Ecto neural progenitor cell (in vitro differentiated cells): ENCODE results near the gene TNS3.

Experiments used
- DNase-seq: peaks from one replicate; pipeline ENCODE4 v3.0.0-alpha.2; 2018; ENCODE audit warnings: low spot score

TNS3 gene

GRCh38 chr7:47303014-47303694, 278.8 kb downstream of the TNS3 start:
- no peak for DNase-seq

GRCh38 chr7:47302560-47302959, 279.4 kb downstream of the TNS3 start:
- DNase-seq, result no peak

- DNase-seq, result no peak
These were observed 280.1 kb downstream of the TNS3 start for GRCh38 chr7:47301657-47302295.

GRCh38 chr7:47301105-47301477, 280.8 kb downstream of the TNS3 start:
- DNase-seq, result no peak

DNA sequence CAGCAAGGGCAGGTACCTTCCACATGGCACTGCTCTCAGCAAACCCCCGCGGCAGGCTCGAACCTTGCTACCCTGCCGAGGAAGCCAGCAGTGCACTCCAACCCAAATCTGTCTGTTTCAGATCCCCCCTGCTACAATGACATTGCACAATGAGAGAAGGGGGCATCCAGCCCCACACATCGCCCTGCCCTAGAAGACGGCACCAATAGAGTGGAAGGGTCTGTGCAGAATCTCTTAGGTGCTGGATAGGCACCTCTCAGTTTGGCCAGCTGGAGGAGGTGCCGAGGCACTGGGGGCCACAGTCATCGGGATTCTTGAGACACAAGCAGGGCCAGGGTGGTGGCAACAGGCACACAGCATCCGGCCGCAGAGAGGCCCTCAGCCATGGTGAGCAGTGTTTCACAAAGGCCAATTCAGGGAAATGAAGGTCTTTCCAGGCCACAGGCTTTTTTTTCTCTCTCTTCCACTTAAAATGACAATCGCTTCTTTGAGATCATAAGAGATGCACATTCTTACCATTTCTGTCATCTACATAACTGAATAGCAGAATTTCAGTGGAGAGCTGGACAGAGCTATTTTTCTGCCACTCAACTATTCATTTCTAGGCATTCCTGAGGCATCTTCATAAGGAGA, 281.3 kb downstream of the TNS3 start:
- no peak for DNase-seq

GRCh38 chr7:47299496-47299895, 282.4 kb downstream of the TNS3 start:
- no peak for DNase-seq

DNA sequence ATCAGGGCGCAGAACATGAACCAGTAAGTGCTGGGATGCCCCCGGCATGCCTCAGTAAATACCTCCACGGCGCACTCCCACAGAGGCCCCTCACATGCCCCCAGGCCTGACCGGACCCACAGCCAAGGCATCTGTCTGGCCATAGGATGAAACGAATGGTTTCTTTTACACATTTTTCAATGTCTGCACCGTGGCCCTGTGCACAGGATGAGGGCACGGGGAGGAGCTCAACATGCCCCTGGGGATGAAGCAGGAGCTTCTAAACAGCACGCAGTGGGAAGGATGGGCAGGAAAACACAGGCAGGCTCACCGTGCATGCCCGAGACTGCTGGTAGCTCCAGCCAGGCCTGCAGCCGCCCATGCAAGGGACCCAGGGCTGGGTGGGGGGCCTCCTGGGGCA, 283.3 kb downstream of the TNS3 start:
- DNase-seq, result no peak

- no peak for DNase-seq
These were observed 284.8 kb downstream of the TNS3 start for GRCh38 chr7:47297120-47297519.

- no peak for DNase-seq
These were observed 286.3 kb downstream of the TNS3 start for GRCh38 chr7:47295606-47296005.

DNA sequence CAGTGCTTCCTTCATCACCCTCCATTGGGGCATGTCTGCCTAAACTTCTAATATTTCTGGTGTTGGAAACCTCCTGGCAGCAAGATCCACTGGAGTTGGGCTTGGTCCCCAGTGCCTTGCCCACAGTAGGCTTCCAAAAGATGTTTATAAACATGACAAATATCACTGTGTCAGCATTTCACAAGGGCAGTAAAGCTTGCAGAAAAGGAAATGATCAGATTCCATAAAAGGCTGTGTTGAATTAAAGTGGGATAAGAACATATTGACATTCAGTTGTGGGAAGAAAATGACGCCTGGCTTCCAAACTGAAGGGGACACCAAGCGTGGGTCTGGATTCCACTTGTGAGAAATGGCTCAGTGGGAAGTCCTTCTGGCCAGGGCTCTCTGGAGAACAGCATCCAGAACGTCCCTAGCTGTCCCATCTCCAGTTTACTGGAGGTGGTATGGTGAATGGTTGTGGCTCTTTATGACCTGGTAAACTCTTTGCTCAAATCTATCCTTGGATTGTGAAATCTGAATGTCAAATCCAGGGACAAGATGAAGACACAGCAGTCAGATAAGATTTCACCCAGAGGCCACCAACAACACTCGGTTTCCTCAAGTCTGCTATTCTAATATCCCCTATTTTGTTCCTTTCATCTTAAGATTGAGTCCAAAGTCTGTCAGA, 287.2 kb downstream of the TNS3 start:
- DNase-seq, result no peak

- DNase-seq, result no peak
These were observed 287.9 kb downstream of the TNS3 start for GRCh38 chr7:47293884-47294555.

- DNase-seq, result no peak
These were observed 289.0 kb downstream of the TNS3 start for GRCh38 chr7:47292832-47293309.

DNA sequence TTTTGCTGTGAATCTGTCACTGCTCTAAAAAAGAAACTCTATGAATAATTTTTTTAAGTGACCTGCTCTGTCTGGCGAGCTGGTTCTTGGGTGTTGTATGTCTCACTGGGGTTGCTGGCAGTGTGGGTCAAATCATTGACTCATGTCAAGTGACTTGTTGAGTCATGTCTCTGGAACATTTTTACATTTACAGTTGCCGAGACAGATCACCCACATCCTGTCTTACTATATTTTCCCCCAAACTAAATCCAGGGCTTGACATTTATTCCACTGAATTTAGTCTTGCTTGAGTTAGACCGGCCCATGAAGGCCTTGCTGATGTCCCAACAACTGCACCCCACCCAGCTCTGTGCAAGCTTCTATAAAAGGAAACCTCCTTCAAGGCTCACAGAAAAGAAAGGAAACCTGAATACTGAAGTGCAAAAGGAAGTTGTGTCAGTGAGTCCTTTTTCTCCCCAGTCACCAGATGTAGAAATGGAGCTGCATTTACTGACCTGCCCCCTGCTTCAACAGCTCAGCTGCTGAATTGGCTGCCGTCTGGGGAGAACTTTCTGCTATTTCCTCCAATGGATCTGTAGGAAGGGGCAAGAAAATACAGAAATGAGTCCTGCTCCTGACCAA, 290.3 kb downstream of the TNS3 start:
- DNase-seq, result no peak

GRCh38 chr7:47290867-47291266, 291.0 kb downstream of the TNS3 start:
- no peak for DNase-seq

GRCh38 chr7:47290466-47290865, 291.4 kb downstream of the TNS3 start:
- no peak for DNase-seq

DNA sequence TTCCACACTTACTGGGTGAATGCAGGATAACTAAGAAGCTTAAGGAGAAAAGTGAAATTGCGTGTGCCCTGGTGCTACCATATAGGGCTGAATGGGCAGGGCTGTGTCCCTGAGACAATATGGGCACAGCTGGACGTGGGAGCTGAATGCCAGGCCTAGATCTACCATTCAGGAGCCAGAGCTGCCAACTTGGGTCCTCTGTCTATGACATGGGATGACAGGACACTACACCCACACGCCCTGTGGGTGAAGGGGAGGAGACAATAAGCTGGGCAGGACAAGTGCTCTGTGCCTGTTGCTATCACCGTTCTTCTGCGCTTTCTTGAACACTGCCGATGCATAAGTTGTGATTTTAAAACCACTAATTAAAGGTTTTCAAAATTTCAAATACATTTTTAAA, 293.9 kb downstream of the TNS3 start:
- no peak for DNase-seq

- DNase-seq, result no peak
These were observed 295.9 kb downstream of the TNS3 start for GRCh38 chr7:47285860-47286491.

DNA sequence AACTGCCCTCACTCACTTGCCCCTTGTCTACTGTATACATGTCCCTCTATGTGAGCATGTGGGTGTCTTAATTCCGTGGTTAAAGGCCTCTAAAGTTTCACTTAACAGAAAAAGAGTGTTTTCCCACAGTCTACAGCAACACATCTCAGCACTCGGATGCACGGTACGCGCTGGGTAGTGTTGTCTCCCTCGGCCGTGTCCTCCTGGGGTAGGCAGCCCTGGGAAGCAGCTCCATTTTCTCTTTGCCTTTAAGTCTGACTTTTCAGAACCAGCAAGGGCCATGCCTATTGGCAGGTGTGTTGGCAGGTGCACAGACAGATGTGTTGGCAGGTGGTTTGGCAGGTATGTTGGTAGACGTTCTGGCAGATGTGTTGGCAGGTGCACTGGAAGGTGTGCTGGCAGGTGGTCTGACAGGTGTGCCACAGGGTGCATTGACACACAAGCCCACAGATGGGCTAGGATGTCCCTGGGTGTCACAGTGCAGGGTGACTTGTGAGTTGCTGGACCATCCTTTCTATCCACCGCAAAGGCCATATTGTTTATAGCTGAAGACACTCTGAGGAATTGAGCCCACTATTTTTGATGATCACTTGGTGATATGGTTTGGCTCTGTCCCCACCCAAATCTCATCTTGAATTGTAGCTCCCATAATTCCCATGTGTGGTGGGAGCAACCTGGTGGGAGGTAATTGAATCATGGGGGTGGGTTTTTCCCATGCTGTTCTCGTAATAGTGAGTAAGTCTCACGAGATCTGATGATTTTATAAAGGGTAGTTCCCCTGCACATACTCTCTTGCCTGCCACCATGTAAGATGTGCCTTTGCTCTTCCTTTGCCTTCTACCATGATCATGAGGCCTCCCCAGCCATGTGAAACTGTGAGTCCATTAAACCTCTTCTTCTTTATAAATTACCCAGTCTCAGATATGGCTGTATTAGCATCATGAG, 296.9 kb downstream of the TNS3 start:
- DNase-seq, result no peak

GRCh38 chr7:47283497-47284131, 298.3 kb downstream of the TNS3 start:
- no peak for DNase-seq
